ENCODE data around the gene IRF2BP2. TPM values are rescaled to one million over a fixed set of nuclear protein-coding genes. Genes with fewer than 3 reads are reported as not detected.
A peak's percentile ranks its signal among the peaks of the same experiment; 100 is the strongest.

IRF2BP2 gene
- total and polyA plus RNA-seq, 10 of the 15 experiments (the other 5 are each of a cell fraction or from before 2014, with no cell fraction given), result 7.5 to 114 (median 52.3) TPM

DNA sequence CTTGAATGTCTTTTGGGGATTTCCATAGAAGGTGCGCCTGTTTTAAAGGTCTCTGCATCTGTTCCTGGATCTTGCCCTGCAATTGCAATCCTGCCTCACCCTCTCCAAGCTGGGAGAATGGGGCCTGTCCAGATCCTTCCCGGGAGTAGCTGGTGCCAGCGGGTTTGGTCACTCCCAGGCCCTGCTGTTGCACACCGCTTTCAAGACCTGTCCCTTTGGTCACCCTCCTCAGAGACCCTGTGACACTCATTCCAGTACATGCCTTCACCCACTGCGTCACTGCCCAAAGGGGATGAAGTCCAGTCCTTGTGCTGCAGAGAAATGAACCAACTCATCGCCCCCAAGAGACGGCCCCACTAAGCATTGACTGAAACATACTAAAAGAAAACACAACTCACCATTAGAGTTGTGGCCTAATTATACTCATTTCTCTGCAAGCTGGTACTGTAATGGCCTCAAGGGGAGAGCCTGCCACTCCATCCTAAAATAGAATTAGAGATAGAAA is 1.9 kb upstream of the IRF2BP2 start:
- ChIA-PET SMC1A (ENCODE audit: uncharacterized antibody, unreplicated experiment) (interaction anchor here (0.6 to 7.7 kb wide), 49 partner anchors 8 to 472 kb away, joined by 3 to 137 read pairs (median 5); no protein-coding TSS in a partner anchor), POLR2A (interaction anchor here (0.5 to 6.6 kb wide), 33 partner anchors 8 to 472 kb away, joined by 3 to 73 read pairs (median 4); no protein-coding TSS in a partner anchor), RAD21 (ENCODE audit: unreplicated experiment) (interaction anchor here (0.6 to 6.7 kb wide), 55 partner anchors 8 to 472 kb away, joined by 3 to 128 read pairs (median 4); no protein-coding TSS in a partner anchor), CTCF (interaction anchor here (0.7 to 3.6 kb wide), 31 partner anchors 8 to 472 kb away, joined by 3 to 13 read pairs (median 4); no protein-coding TSS in a partner anchor)
- ATAC-seq (peak; percentile 16), FAIRE-seq (no peak), DNase-seq (ENCODE audit: low read depth, low spot score) (no peak)
- peak overlapping the region; percentile 74 for H3K4me3 ChIP-seq
- WGBS (ENCODE audit: insufficient coverage, insufficient replicate concordance, low lambda C conversion rate, missing lambda C conversion rate), result 2% methylated on average over 7 of the region's 7 CpGs
- peaks cover 3 to 5% of the 10 kb centered on the region in 2 experiments; a peak in 3 of 4 replicates for H3K36me3 ChIP-seq (ENCODE audit: control insufficient read depth in 2 of 2, insufficient read depth in 2 of 2, low read length in 1 of 2)
- H3K4me2 ChIP-seq (ENCODE audit: control insufficient read depth, insufficient read depth), result peak overlapping the region; percentile 30
- no peaks in the 10 kb centered on the region for H4K20me1 ChIP-seq (ENCODE audit: control insufficient read depth, insufficient read depth)
- in situ Hi-C loops (cut with MboI), result loop anchor here (5.0 kb wide), 2 partner anchors 115 to 230 kb away; no protein-coding TSS in a partner anchor
- peak overlapping the region; percentile 98 for H3K27ac ChIP-seq (ENCODE audit: control insufficient read depth, insufficient read depth)
- peak overlapping the region; percentile 99 for H3K9ac ChIP-seq (ENCODE audit: control insufficient read depth, insufficient read depth, low read length)
- peaks cover 24% of the 10 kb centered on the region for H3K4me1 ChIP-seq (ENCODE audit: control insufficient read depth, insufficient read depth, low read length)
- H3K27me3 ChIP-seq (replicated peaks in 1 of 2; ENCODE audit: control insufficient read depth in 2 of 2, insufficient read depth in 2 of 2, low read length in 1 of 2), result no peaks in the 10 kb centered on the region
- H3K9me3 ChIP-seq (replicated peaks; ENCODE audit: control insufficient read depth, insufficient read depth, low read length), result no peaks in the 10 kb centered on the region
- BruUV-seq (replicated peaks), result TSS peak; percentile 82
- H2AFZ ChIP-seq (ENCODE audit: control insufficient read depth, low read depth, low read length), result no peak overlapping the region
- peaks cover 31% of the 10 kb centered on the region for H3K79me2 ChIP-seq (ENCODE audit: control insufficient read depth, insufficient read depth, low read length)
- intact Hi-C loops (cut with micrococcal nuclease; ENCODE audit: unreplicated experiment), result loop anchor here (1.0 to 5.0 kb wide), 6 partner anchors 65 to 471 kb away; no protein-coding TSS in a partner anchor
- TF ChIP-seq FOXM1 (IDR thresholded peaks at IDR 0.05; ENCODE audit: low read depth, low read length) (no peak), SP1 (IDR thresholded peaks at IDR 0.05; ENCODE audit: low read depth, low read length) (no peak), WRNIP1 (IDR thresholded peaks at IDR 0.05; ENCODE audit: borderline replicate concordance, low read depth, low read length) (0 out of 2 replicates have a peak, but pooled peaks have one; percentile 77), HDAC6 (IDR thresholded peaks at IDR 0.05; ENCODE audit: unreplicated experiment) (no peak), RUNX3 (IDR thresholded peaks at IDR 0.05; ENCODE audit: low read length) (no peak), SMARCA5 (IDR thresholded peaks at IDR 0.05) (no peak), LARP7 (IDR thresholded peaks at IDR 0.05) (no peak), BMI1 (IDR thresholded peaks at IDR 0.05; ENCODE audit: borderline replicate concordance) (no peak; the same call in 1 of the 2 replicates), RFX5 (IDR thresholded peaks at IDR 0.05; ENCODE audit: low read depth, low read length) (no peak), BRCA1 (IDR thresholded peaks at IDR 0.05; ENCODE audit: low read depth, low read length) (no peak), YBX1 (IDR thresholded peaks at IDR 0.05) (no peak)
- TF ChIP-seq, protein P1, sequence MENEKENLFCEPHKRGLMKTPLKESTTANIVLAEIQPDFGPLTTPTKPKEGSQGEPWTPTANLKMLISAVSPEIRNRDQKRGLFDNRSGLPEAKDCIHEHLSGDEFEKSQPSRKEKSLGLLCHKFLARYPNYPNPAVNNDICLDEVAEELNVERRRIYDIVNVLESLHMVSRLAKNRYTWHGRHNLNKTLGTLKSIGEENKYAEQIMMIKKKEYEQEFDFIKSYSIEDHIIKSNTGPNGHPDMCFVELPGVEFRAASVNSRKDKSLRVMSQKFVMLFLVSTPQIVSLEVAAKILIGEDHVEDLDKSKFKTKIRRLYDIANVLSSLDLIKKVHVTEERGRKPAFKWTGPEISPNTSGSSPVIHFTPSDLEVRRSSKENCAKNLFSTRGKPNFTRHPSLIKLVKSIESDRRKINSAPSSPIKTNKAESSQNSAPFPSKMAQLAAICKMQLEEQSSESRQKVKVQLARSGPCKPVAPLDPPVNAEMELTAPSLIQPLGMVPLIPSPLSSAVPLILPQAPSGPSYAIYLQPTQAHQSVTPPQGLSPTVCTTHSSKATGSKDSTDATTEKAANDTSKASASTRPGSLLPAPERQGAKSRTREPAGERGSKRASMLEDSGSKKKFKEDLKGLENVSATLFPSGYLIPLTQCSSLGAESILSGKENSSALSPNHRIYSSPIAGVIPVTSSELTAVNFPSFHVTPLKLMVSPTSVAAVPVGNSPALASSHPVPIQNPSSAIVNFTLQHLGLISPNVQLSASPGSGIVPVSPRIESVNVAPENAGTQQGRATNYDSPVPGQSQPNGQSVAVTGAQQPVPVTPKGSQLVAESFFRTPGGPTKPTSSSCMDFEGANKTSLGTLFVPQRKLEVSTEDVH (IDR thresholded peaks at IDR 0.05; ENCODE audit: low read depth, partially characterized antibody), result no peak
- TF ChIP-seq, protein P2, sequence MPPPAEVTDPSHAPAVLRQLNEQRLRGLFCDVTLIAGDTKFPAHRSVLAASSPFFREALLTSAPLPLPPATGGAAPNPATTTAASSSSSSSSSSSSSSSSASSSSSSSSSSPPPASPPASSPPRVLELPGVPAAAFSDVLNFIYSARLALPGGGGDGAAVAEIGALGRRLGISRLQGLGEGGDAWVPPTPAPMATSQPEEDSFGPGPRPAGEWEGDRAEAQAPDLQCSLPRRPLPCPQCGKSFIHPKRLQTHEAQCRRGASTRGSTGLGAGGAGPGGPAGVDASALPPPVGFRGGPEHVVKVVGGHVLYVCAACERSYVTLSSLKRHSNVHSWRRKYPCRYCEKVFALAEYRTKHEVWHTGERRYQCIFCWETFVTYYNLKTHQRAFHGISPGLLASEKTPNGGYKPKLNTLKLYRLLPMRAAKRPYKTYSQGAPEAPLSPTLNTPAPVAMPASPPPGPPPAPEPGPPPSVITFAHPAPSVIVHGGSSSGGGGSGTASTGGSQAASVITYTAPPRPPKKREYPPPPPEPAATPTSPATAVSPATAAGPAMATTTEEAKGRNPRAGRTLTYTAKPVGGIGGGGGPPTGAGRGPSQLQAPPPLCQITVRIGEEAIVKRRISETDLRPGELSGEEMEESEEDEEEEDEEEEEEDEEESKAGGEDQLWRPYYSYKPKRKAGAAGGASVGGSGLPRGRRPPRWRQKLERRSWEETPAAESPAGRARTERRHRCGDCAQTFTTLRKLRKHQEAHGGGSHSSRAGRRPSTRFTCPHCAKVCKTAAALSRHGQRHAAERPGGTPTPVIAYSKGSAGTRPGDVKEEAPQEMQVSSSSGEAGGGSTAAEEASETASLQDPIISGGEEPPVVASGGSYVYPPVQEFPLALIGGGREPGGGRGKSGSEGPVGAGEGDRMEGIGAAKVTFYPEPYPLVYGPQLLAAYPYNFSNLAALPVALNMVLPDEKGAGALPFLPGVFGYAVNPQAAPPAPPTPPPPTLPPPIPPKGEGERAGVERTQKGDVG (CRISPR knock-in tag; IDR thresholded peaks at IDR 0.05), result peak; percentile 69; the same call in 1 of the 2 replicates
- TF ChIP-seq, protein P3, sequence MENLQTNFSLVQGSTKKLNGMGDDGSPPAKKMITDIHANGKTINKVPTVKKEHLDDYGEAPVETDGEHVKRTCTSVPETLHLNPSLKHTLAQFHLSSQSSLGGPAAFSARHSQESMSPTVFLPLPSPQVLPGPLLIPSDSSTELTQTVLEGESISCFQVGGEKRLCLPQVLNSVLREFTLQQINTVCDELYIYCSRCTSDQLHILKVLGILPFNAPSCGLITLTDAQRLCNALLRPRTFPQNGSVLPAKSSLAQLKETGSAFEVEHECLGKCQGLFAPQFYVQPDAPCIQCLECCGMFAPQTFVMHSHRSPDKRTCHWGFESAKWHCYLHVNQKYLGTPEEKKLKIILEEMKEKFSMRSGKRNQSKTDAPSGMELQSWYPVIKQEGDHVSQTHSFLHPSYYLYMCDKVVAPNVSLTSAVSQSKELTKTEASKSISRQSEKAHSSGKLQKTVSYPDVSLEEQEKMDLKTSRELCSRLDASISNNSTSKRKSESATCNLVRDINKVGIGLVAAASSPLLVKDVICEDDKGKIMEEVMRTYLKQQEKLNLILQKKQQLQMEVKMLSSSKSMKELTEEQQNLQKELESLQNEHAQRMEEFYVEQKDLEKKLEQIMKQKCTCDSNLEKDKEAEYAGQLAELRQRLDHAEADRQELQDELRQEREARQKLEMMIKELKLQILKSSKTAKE (IDR thresholded peaks at IDR 0.05; ENCODE audit: low read depth, poor library complexity, severe bottlenecking), result no peak
